NCI-H187 (cell line): ENCODE results near the gene ACAP1.

Experiments
- DNase-seq, 2 experiments: peaks; one replicate each; lab custom pipeline; 2025; lab: John Stamatoyannopoulos, UW

ACAP1 gene

DNA sequence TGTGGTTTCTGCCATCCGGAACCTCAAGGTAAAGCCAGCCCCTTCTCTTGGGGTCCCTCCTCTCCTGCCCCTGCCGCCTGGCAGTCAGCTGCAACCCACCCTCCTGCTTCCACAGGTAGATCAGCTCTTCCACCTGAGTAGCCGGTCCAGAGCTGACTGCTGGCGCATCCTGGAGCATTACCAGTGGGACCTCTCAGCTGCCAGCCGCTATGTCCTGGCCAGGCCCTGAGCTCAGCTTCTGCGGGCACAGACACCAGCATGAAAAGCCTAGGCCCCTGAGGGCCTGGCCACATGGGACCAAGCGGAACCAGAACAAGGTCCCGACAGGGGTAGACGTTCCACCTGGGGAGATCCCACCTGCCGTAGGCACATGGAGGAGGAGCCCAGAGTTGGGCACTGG lies 52.5 kb downstream of the ACAP1 start:
- DNase-seq = no peak

DNA sequence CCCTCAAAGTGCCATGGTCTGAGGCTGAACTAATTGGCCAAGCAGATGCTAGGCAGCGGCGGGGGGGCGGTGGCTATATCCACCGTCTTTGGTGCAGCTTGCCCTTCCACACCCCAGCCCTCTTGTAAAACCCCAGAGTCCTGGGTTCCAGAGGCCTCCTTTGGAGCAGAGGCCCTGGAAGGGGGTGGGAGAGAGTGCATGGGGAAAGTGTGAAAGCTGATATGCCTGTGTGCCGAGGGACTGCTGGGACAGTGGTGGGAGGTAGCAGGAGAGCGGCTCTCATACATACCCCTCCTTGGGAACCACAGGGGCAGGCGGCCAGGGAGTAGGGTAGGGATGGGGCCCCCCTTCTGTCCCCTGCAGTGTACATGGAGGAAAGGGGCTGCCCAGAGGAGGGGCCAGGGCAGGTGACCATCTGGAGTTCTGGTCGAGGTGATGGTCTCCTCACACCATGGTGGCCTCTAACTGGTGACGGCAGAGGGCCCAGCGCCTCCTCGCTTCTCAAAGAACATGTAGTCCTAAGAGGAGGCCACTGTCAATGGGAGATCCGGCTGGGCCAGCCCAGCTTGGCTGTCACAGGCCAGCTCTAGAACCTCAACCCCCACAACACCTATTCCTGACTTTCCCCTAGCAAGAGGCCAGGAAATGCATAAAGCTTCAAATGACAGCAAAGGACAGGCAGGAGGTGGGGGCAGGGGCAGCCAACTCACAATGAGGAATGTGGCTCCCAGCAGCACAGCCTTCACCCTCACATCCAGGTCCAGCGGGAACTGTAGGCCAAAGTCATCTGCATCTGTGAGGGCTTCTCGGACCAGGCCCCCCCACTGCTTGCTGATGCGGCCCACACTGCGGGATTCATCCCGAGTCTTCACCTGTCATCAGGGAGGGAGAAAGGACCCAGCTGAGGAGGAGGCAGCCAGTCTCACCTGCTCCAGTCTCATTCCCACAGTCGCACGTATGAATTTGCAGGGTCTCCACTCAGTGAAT lies 53.9 kb downstream of the ACAP1 start:
- no peak for DNase-seq

DNA sequence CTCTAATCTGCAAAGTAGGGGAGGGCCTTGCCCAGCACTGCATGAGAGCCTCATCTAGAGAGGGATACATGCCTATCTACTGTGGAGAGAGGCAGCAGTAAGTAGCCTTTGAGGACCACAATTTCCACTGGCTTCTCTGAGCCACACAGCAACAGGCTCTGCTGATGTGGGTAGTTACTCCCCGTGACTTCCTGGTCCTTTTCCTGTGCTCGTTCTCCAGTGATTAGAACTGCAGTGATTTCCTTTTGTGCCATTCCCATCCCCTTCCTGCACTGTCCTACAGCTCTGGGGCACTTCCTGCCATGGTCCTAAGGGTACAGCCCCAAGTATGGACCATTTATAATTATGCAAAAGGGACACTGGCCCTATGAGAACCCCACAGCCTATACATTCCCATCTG lies 55.0 kb downstream of the ACAP1 start:
- DNase-seq = no peak

DNA sequence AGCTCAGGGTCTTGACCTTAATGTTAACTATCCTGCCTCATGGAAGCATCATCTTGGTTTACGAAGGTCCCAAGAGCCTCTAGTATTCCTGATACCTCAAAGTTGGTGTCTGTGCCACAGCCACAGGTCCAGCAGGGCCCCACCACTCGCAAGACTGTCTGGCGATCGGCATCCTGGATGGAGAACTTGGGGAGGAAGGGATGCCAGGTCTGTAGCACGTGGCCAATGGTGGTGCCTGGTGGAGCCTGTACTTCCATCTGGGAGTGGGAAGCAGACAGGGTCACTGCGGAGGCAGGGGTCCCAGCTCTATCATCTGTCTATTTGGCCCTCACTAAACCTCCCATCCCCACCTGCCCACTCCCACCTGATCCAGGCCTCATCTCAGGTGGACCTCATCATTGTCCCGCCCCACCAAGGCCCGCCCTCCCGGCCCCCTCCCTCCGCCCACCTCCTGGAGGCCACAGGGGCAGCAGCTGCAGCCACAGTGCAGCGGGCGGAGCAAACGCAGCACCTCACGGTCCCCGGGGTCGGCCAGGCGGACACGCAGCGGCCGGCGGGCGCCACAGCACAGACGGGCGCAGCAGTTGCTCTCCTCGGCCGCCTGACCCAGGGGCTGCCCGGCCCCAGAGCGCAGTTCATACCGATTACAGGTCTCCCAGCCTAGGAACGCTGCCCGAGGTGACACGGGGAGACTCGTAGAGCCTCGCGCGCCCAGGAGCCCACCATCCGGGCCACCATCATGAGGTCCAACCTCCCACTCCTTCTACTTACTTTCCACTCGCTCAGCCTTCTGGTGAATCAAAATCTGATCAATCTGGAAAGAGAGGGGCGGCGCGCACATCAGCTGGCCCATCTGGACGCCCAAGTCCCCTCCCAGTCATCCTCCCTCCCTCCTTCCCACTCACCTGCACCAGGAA lies 56.6 kb downstream of the ACAP1 start:
- DNase-seq = no peak

DNA sequence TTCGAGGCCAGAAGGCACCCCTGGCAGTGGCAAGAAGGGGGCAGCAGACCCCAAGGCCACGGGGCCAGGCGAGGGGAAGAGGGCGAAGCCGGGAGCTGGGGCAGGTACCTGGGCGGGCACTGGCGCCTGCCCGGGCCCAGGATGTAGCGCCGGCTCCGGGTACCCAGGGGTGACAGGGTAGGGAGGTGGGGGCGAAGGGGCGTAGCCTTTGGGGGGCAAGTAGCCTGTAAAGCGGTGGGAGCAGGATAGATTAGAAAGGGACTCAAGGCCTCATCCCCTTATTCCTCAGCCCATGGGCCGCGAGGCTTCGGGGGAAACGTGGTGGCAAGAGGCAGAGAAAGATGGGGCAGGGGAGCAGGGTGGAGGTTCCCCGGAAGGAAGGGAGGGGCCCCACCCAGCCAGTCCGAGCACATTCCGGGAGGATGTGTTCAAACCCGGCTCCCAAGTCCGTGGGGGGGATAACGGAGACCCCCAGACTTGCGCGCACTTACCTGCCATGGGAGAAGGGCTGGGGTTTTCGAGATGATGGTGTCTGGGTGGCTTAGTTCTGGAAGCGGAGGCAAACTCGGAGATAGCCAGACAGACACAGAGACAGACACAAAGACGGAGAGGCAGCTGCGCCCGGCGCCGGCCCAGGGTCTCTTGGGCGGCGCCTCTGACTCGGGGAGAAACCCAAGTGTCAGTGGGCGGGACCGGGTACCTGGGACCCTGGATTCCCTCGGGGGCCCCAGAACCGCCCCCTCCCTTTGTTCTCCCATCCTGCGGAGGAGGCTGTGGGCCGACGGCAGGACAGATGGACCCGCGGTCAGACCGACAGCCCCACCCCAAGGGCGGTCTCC lies 57.5 kb downstream of the ACAP1 start:
- peak in 1 of 2 experiments; percentile 40 for DNase-seq

DNA sequence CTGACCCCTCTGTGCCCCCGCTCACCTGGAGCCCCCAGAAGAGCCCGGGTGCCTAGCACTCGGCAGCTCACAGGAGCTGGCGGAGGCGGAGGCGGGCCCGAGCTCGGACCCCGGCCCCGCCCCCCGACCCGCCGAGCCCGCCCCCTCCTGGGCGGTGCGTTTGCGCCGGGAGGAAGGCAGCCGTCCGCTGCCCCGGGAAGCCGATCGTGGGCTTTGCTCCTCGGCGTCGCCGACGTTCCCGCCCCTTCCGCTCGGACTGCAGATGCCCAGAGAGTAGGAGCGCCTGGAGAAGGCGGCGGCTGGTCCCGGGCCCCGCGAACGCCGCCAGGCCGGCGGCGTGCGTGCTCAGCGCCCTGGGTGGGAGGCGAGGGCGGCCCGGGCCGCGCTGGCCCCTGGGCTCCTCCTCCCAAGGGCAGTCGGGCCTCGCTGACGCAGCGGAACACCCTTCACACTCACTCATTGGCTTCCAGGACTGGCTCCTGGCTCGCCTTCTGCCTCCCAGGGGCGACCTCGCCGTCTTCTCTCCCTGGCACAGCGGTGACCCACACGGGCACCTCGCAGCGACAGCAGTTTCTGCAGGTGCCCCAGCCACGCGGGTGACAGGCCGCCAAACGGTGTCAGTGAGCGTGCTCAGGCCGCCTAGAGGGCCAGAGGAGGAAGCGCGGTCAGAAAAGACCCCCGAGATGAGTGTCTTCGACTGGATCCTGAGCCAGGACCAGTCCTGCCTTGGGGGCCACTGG lies 58.3 kb downstream of the ACAP1 start, which contains the start of gene PLSCR3:
TSS of gene PLSCR3 (minus strand) at position 74 of the 740 bp plus-strand sequence. CDS start 415 bp downstream, outside the sequence.
- peak in 1 of 2 experiments; percentile 40 for DNase-seq

DNA sequence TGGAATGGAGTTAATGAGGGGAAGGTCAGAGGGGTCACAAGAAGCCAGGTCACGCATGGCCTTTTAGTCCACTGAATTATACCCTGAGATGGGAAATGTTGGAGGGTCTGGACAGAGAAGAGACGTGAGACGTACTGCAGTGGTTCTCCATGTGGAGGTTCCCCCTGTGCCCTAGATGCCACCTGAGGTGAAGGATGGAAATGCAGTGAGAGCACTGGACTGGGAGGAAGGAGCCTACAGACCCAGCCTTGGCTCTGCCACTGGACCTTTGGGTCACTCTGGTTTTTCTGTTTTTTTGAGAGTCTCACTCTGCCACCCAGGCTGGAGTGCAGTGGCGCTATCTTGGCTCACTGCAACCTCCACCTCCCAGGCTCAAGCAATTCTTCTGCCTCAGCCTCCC lies 59.8 kb downstream of the ACAP1 start:
- no peak for DNase-seq

DNA sequence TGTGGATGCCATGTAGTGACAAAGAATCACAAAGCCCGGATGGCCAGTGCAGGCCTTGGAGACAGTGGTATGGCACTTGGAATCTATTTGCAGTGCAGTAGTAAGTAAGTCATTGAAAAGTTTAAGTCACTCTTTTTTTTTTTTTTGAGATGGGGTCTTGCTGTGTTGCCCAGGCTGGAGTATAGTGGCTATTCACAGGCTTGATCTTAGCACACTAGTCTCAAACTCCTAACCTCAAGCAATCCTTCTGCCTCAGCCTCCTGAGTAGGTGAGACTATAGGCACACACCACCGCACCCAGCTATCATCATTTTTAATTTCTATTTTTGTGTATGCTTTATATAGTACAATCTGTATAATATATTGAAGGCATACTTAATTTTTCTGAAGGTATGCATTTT lies 62.3 kb downstream of the ACAP1 start:
- no peak for DNase-seq
